Hematopoietic multipotent progenitor cell (in vitro differentiated cells): ENCODE measurements around the gene COL11A2. TPM values are rescaled to one million over a fixed set of nuclear protein-coding genes. Genes with fewer than 3 reads are reported as not detected.

Source experiments
- DNase-seq, 3 donors: peaks; one replicate each; pipeline ENCODE4 v3.0.0-alpha.2; 2011 to 2015; ENCODE audit warnings: low read depth in 2 of 3, low spot score in 2 of 3
- total RNA-seq: library from RNA; depleted of rRNA; stranded (reverse); fragments of >200 nt; gene quantifications from one replicate; pipeline ENCODE4 v1.2.3, GENCODE V29; 2012

The COL11A2 gene
- total RNA-seq, 1 donor: 0.27 TPM

- DNase-seq: peak in 1 of 3 donors; percentile 37
These were observed 19.4 kb downstream of the COL11A2 start for GRCh38 chr6:33172688-33173534.

- DNase-seq: no peak
These were observed 20.2 kb downstream of the COL11A2 start for GRCh38 chr6:33171880-33172687.

- no peak for DNase-seq
These were observed 21.0 kb downstream of the COL11A2 start for GRCh38 chr6:33171016-33171879.

DNA sequence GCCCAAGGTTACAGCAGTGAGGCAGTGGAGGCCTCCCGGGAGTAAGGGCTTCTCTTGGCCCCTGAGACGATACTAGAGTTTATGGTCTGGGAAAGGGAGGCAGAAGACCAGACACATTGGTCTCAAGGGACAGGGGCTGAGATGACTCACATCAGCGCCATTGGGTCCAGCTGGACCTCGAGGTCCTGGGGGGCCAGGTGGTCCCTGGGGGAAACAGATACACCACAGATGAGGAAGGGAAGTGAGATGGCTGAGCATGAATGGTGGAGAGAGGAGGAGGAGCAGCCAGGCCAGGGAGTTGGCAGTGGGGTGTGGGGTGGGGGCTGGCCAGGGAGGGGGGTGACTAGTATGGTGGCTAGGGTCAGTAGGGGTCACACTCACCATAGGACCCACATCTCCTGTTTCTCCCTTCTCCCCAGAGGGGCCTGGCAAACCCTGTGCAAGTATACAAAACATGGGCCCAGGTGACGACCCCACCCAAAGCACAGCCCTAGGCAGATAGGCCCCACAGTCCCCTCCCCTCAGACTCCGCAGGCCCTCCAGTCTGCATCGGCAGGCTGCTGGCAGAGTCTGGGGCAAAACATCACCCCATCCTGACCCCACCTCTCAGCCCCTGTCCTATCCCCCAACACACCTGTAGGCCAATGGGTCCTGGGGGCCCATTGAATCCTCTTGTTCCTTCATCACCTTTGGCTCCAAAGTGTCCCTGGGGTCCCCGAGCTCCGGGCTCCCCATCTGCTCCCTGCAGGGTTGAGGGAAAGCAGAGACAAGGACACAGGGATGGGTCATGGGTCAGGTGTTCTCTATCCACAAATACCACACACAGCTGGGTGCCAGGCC lies 21.9 kb downstream of the COL11A2 start:
- no peak for DNase-seq

- DNase-seq: no peak
These were observed 22.7 kb downstream of the COL11A2 start for GRCh38 chr6:33169291-33170175.

DNA sequence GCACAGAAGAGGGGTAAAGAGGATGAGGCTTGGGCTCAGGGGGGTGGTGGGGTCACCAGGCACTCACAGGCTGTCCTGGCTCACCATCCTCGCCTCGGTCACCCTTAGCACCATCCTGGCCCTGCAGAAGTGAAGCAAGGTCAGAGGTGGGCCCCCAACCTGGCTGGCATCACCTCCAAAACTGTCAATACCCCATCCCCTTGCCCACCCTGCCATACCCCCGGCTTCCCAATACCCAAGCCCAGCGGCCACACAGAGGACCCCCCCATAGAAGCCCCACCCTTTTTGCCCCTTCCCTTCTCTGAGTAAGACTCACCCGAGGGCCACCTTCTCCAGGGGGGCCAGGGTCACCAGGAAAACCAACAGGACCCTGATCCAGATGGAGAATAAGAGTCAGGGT lies 23.6 kb downstream of the COL11A2 start:
- DNase-seq: no peak

- DNase-seq: no peak
These were observed 24.0 kb downstream of the COL11A2 start for GRCh38 chr6:33168284-33168601.

DNA sequence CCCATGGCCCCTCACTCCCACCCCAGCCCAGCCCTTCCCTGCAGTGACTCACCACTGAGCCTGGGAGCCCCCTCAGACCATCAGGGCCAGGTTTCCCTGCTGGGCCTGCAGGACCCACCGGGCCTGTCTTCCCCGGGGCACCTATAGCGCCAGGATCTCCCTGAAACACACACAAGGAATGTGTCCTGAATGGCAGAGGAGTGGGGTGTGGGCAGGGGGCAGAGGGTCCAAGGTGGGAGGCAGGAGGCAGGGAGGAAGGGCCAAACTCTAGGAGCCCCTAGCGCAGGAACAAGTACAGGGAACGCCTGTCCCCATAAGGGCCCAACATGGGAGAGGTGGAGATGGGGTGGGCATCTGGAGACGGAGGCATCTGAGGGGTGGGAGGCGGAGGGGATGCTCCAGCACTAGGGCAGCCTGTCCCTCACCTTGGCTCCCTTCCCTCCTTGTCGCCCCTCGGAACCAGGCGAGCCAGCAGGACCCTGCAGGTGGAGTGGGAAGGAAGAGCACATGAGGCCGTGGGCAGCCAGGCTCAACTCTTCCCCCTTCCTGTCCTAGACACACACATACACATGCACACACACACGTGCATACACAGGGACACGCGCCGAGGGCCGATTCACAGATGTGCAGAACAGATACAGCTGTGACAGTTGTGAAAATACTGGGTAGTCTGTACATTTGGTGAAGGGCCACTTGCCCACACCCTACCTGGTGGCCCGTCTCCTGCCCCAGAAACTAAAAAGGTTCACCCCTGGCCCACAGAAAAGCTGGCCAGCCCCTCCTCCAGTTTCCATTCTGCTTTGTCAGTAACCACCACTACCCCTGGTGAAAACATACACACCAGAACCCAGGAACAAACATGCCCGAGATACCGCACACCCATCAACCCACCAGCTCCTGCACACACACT lies 24.6 kb downstream of the COL11A2 start:
- no peak for DNase-seq

- DNase-seq: no peak
These were observed 25.5 kb downstream of the COL11A2 start for GRCh38 chr6:33166811-33167210.

GRCh38 chr6:33166363-33166762 lies 25.9 kb downstream of the COL11A2 start:
- no peak for DNase-seq

DNA sequence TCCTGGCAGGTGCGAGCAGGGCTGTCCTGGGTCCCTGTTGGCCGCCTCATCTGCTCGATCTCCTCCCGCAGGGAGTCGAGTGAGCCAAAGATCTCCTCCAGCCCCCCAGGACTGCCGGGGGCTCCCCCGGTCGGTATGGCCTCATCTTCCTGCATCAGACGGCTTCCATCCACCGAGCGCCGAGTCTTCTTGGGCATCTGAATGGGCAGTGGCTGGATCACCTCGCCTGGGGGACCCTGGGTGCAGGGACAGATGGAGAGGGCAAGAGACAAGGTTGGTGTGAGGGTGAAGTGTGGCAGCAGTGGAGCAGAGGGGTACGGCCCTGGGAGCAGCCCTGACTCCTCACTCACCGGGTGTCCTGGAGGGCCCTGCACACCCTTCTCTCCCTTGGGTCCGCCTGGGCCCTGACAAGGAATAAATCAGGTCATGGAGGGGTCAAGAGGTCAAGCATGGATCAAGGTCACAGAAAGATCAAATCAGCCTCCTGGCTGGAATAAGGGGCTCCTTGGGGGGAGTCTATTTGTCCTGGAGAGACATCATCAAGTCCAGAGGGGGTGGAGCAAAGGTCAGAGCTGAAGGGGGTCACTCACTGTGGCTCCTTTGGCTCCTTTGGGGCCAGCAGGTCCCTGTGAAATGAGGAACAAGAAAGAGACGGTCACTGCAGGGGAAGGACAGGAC lies 26.5 kb downstream of the COL11A2 start:
- no peak for DNase-seq

DNA sequence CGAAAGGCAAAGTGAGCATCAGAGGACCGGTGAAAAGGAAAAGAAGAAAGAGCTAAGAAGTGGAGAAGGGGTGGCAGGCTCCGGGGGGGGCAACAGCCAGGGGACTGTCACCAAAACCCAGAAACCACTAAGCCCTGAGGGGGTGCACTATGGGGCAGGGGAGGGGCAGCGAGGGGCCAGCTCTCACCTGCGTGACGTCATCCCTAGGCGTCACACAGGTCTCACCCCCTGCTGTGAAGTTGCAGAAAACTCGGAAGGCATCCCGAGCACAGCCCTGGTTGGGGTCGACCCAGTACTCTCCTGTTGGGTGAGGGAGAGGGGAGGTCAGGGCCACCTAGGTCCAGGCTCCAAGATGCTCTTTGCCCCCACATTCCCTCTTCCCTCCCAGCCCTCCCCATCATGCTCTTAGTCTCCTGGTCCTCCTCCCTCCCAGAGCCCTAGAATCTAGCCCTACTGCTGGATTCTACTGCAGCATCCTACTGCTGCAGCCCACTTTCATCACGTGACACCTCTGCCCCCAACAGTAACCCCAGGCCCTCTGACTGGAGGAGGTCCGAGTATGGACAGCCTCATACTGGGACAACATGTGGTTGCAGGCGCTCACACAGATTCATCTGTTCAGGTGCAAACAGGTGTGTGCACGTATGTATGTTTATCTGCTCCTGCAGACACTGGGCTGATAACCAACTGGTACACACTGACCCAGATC lies 27.4 kb downstream of the COL11A2 start:
- DNase-seq: no peak

DNA sequence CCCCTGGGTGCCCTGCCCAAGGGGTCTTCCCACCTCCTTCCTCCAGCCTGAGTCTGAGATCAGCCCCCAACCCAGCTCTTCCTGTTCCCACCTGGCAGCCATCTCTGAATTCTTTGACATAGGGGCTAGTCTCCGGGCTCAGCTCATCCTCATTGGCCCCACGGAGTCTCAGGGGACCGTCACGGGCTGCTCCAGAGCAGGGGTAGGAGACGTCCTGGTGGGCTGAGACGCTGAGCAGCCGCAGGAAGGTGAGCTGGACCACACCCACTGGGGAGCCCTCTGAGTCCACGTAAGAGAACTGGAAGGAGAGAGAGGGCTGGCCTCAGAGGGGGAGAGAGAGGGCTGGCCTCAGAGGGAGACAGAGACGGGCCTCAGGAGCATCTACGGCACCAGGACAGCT lies 28.1 kb downstream of the COL11A2 start:
- DNase-seq: no peak

DNA sequence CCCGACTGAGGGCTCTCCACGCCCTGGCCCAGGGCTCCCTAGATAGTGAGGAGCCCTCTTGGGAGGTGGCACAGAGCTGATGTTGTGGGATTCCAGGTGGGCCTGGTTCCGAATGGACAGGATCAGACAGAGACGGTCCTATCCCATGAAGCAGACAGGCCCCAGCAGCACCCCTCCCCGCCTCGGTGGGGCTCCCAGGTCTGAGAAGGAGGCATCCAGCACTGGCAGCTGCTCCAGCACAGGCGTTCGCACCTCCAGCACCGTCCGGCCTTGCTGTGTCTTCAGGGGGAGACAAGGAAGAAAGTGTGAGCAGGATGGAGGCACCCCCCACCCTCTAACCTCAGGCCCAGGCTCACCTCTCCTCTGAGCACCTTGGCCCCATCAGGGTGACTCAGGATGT lies 28.7 kb downstream of the COL11A2 start:
- DNase-seq: no peak

- peak; percentile 63 to 77 (median 70) for DNase-seq
These were observed 30.6 kb downstream of the COL11A2 start for GRCh38 chr6:33161354-33162331.
